ENCODE measurements around the gene SOCS7.
A peak's percentile ranks its signal among the peaks of the same experiment; 100 is the strongest.

Gene SOCS7

GRCh38 chr17:38418062-38418692 is 66.5 kb downstream of the SOCS7 start:
- peaks cover 14% of the 10 kb centered on the region for H3K4me1 Mint-ChIP-seq
- no peaks in the 10 kb centered on the region for H3K36me3 Mint-ChIP-seq
- no peaks in the 10 kb centered on the region for H3K9me3 Mint-ChIP-seq
- H3K27me3 Mint-ChIP-seq = peaks cover 84% of the 10 kb centered on the region
- no peak overlapping the region for H3K4me3 Mint-ChIP-seq
- no peak overlapping the region for H3K27ac Mint-ChIP-seq
- ATAC-seq = no peak

DNA sequence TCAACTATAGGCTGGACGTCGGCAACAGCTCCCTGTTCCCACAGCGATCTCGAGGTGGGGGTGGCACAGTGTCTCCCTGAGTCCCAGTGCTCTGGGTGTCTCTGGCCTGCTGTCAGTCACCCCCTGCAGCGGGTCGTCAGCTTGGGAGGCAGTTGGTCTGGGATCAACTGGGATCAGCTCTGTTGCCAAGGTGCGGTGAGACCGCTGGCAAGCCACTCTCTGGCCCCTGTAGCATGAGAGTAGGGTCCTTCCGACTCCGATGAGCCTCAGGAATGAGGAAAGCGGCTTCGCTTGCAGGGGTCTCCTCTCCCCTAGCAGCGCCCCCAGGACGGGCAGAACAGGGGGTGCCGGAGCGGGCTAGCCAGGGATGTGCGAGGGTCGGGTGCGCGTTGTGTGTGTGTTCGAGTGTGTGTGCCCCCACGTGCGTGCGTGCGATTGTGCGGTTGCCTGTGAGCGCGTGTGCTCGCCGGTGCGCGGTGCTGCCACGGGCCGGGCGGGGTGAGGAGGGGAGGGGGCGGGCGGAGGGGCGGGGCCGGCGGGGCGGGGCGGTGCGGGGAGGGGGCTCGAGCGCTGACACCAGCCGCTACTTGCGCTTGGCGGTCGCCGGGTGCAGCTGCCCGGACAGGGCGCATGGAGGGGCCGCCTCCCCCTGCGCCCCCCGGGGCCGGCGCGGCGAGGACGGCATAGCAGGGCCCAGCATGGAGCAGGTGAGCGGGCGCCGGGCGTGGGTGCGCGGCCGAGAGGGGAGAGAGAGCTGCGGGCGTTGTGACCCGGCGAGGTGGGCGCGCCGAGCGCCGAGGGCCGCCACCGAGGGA is 67.3 kb downstream of the SOCS7 start:
- Mint-ChIP-seq H3K9me3 (no peaks in the 10 kb centered on the region), H3K27ac (no peak overlapping the region), H3K36me3 (no peaks in the 10 kb centered on the region), H3K4me3 (peak overlapping the region; percentile 65), H3K27me3 (peaks cover 89% of the 10 kb centered on the region), H3K4me1 (peaks cover 14% of the 10 kb centered on the region)
- no peak for ATAC-seq

DNA sequence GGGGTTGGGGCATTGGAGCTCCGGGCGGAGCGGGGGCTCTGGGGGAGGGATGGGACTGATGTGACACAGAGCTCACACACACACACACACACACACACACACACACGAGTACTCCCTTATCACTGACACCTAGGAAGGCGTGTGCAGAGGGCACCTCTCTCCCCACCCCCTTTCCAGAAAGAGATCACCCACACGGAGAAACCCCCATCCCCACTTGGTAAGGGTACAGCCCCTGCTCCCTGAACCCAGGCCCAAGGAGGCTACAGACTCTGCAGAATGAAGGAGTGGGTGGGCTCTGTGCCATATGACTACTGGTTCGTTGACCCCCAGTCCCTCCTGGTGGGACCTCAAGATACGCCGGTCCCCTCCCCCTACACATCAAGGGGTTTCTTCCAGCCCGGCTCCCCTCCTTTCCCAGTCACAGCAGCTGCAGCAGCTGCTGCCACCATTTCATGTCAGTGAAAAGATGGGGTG is 67.9 kb downstream of the SOCS7 start:
- Mint-ChIP-seq H3K4me1 (peaks cover 19% of the 10 kb centered on the region), H3K36me3 (no peaks in the 10 kb centered on the region), H3K4me3 (no peak overlapping the region), H3K27me3 (peaks cover 95% of the 10 kb centered on the region), H3K9me3 (no peaks in the 10 kb centered on the region), H3K27ac (no peak overlapping the region)
- no peak for ATAC-seq

DNA sequence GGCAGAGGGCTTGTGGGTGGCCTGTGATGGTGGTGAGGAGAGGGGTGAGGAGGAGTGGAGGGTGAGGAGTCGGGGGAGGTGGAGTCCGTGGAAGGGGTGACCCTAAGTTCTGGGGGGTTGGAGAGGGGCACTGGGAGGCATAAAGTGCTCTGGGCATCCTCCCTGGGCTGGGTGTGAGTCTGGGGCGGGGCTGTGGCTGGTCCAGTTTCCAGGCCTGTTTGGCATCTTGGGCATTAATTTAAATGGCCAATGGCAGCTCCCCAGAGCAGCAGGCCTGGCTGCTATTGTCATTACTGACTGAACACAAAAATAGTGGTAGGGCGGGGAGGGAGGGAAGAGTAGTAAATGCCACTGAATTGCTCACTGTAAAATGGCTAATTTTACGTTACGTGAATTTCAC is 68.9 kb downstream of the SOCS7 start:
- ATAC-seq = no peak
- peaks cover 95% of the 10 kb centered on the region for H3K27me3 Mint-ChIP-seq
- no peak overlapping the region for H3K4me3 Mint-ChIP-seq
- H3K4me1 Mint-ChIP-seq = peaks cover 28% of the 10 kb centered on the region
- H3K9me3 Mint-ChIP-seq = no peaks in the 10 kb centered on the region
- H3K27ac Mint-ChIP-seq = no peak overlapping the region
- no peaks in the 10 kb centered on the region for H3K36me3 Mint-ChIP-seq

GRCh38 chr17:38421171-38421841 is 69.7 kb downstream of the SOCS7 start:
- Mint-ChIP-seq H3K9me3 (no peaks in the 10 kb centered on the region), H3K27me3 (peaks cover 94% of the 10 kb centered on the region), H3K4me3 (no peak overlapping the region), H3K4me1 (peaks cover 31% of the 10 kb centered on the region), H3K27ac (no peak overlapping the region), H3K36me3 (no peaks in the 10 kb centered on the region)
- ATAC-seq = no peak

GRCh38 chr17:38421871-38422827 is 70.5 kb downstream of the SOCS7 start:
- H3K27ac Mint-ChIP-seq = no peak overlapping the region
- H3K36me3 Mint-ChIP-seq = no peaks in the 10 kb centered on the region
- H3K27me3 Mint-ChIP-seq = peaks cover 90% of the 10 kb centered on the region
- no peaks in the 10 kb centered on the region for H3K9me3 Mint-ChIP-seq
- H3K4me1 Mint-ChIP-seq = peaks cover 33% of the 10 kb centered on the region
- ATAC-seq = no peak
- no peak overlapping the region for H3K4me3 Mint-ChIP-seq

GRCh38 chr17:38424297-38424972 is 72.8 kb downstream of the SOCS7 start:
- Mint-ChIP-seq H3K4me1 (peaks cover 35% of the 10 kb centered on the region), H3K27me3 (peaks cover 84% of the 10 kb centered on the region), H3K9me3 (no peaks in the 10 kb centered on the region), H3K27ac (no peak overlapping the region), H3K4me3 (no peak overlapping the region), H3K36me3 (no peaks in the 10 kb centered on the region)
- ATAC-seq = no peak

DNA sequence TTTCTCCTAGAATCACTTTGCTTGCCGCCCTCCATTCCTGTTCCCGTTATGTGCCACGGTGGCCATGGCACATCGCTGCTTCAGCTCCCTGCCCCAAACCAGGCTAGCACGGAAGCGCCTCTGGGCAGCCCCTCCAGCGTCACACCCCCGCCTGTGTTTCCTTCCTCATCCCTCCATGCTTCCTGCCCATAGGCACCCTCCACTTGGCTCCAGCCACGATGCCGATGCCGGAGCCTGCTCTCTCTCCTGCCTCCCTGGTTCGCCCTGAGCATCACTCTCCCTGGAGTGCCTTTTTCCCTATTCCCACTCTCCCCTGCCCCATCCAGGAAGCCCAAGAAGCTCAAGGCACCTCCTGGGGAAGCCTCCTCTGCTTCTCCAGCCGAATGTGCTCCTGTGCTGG is 73.4 kb downstream of the SOCS7 start:
- H3K4me3 Mint-ChIP-seq = no peak overlapping the region

DNA sequence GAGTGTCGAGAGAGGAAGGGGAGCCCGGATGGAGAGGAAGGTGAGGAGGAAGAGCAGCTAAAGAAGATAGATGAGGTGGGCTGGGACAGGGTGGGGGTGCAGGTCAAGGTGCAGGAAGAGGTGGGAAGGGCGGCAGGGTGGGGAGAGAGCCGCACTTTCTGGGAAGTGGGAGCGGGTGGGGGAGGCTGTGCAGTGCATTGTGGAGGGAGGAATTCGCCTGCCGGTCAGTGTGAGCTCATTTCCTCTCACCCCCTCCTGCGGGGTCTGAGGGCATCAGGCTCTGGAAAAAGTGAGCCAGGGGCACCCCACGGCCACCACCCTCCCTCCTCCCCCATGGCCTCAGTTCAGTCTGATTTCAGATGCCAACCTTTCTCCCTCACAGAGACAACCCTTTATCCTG is 74.1 kb downstream of the SOCS7 start:
- Mint-ChIP-seq H3K4me1 (peaks cover 31% of the 10 kb centered on the region), H3K4me3 (no peak overlapping the region), H3K27me3 (peaks cover 82% of the 10 kb centered on the region), H3K27ac (no peak overlapping the region), H3K9me3 (no peaks in the 10 kb centered on the region), H3K36me3 (no peaks in the 10 kb centered on the region)
- ATAC-seq = no peak

More for the DNA sequence above, 73.4 kb downstream of the SOCS7 start:
- Mint-ChIP-seq H3K27me3 (peaks cover 84% of the 10 kb centered on the region), H3K4me1 (peaks cover 31% of the 10 kb centered on the region), H3K9me3 (no peaks in the 10 kb centered on the region), H3K36me3 (no peaks in the 10 kb centered on the region), H3K27ac (no peak overlapping the region)
- no peak for ATAC-seq

- ATAC-seq = no peak
- Mint-ChIP-seq H3K4me3 (no peak overlapping the region), H3K27me3 (peaks cover 75% of the 10 kb centered on the region), H3K4me1 (peaks cover 31% of the 10 kb centered on the region), H3K9me3 (no peaks in the 10 kb centered on the region), H3K27ac (no peak overlapping the region), H3K36me3 (no peaks in the 10 kb centered on the region)
These were observed 74.8 kb downstream of the SOCS7 start for GRCh38 chr17:38426441-38426840.

DNA sequence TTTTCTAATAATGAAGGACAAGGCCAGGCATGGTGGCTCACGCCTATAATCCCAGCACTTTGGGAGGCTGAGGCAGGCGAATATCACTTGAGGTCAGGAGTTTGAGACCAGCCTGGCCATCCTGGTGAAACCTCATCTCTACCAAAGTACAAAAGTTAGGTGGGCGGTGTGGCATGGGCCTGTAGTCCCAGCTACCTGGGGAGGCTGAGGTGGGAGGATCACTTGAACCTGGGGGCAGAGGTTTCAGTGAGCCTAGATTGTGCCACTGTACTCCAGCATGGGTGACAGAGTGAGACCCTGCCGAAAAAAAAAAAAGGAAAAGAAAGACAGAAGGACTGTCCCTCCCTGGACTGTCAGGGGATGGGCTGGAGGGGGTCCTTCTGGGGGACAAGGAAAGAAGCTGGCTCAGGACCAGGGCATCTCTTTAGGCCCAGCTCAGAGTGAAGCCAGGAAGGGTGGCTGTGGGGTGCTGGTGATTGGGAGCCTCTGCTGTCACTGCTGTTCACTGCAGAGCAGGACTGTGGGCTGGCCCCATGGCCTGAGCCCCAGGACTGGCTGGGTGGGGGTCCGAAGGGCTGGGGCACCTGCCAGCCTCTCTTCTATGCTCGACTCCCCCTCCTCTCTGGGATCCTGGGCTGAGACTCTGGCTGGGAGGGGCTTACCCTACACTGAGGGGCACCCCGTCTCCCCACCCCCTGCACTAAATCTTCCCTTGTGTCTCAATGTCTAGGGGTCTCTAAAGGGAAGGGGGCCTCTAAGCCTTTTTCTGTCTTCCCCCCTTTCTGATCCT is 75.7 kb downstream of the SOCS7 start:
- H3K4me3 Mint-ChIP-seq = peak overlapping the region; percentile 66
- H3K9me3 Mint-ChIP-seq = no peaks in the 10 kb centered on the region
- ATAC-seq = no peak
- no peaks in the 10 kb centered on the region for H3K36me3 Mint-ChIP-seq
- H3K27ac Mint-ChIP-seq = peak overlapping the region; percentile 3
- peaks cover 31% of the 10 kb centered on the region for H3K4me1 Mint-ChIP-seq
- H3K27me3 Mint-ChIP-seq = peaks cover 66% of the 10 kb centered on the region

- peak within 1 kb of the TSS; percentile 3 for H3K27ac Mint-ChIP-seq
- H3K4me1 Mint-ChIP-seq = peaks cover 31% of the 10 kb centered on the region
- H3K4me3 Mint-ChIP-seq = peak within 1 kb of the TSS; percentile 66
- peaks cover 60% of the 10 kb centered on the region for H3K27me3 Mint-ChIP-seq
- peak; percentile 57 for ATAC-seq
- H3K9me3 Mint-ChIP-seq = no peaks in the 10 kb centered on the region
- no peaks in the 10 kb centered on the region for H3K36me3 Mint-ChIP-seq
These were observed 76.5 kb downstream of the SOCS7 start, which contains the start of gene ARHGAP23 for GRCh38 chr17:38428112-38428642. TSS of gene ARHGAP23 (plus strand) at chr17:38428464. CDS start at chr17:38428486, 22 bp downstream.

DNA sequence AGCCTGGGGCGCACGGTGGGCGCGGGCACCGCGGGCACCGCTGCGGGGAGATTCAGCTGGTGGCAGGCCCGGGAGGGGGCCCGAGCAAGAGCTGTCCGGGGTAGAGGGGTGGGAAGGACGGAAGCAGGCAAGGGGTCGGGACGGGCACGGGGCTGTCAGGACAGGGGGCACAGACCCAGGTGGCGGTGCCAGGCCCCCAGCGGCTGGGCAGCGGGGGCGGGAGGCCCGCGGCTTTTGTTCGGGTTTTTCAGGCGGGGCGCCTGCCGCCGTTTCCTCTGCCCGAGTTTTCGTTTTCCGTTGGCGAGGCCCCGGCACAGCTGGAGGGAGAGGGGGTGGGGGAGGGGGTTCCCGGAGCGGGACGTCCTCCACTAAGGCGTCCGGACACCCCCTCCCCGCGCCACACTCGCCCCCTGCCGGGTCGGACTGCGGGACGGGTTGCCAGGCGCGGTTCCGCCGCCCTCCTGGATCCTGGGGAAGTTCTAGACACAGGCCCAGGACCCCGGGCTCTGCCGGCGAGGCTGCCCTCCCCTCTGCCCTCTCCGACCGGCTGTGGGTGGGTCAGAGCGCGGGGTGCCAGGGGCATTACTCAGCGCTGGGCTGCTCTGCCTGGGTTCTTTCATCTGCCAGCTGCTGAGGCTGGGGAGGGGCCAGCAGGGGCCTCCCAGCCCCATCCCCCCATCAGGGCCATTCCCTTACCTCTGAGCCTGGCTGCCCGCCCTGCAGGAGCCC is 77.2 kb downstream of the SOCS7 start:
- no peaks in the 10 kb centered on the region for H3K9me3 Mint-ChIP-seq
- peaks cover 31% of the 10 kb centered on the region for H3K4me1 Mint-ChIP-seq
- H3K4me3 Mint-ChIP-seq = peak overlapping the region; percentile 24
- H3K27me3 Mint-ChIP-seq = peaks cover 60% of the 10 kb centered on the region
- H3K27ac Mint-ChIP-seq = no peak overlapping the region
- H3K36me3 Mint-ChIP-seq = no peaks in the 10 kb centered on the region
- ATAC-seq = peak; percentile 47
